Muscle layer of duodenum (tissue), 2 donors: ENCODE measurements around the gene DSPP.

Experiments
- H3K27ac ChIP-seq: one replicate; pipeline ENCODE4 v1.7.0; 2013; ENCODE audit warnings: mild to moderate bottlenecking, low read length
- H3K27me3 ChIP-seq: one replicate; pipeline ENCODE4 v1.7.0; 2013; ENCODE audit warnings: low read depth, mild to moderate bottlenecking, control low read depth, low read length
- H3K36me3 ChIP-seq, 2 donors: one replicate each; pipeline ENCODE4 v1.7.0; 2013; ENCODE audit warnings: low read length in 2 of 2, control low read depth in 1 of 2, mild to moderate bottlenecking in 1 of 2; ENCODE audit not compliant: insufficient read depth in 2 of 2, control insufficient read depth in 1 of 2
- H3K4me1 ChIP-seq, 2 donors: one replicate each; pipeline ENCODE4 v1.7.0; 2013; ENCODE audit warnings: low read length in 2 of 2, mild to moderate bottlenecking in 2 of 2, control low read depth in 1 of 2, moderate library complexity in 1 of 2; ENCODE audit not compliant: insufficient read depth in 2 of 2, control insufficient read depth in 1 of 2
- H3K4me3 ChIP-seq, 2 donors: one replicate each; pipeline ENCODE4 v1.7.0; 2013; ENCODE audit warnings: low read length in 2 of 2, low read depth in 1 of 2, mild to moderate bottlenecking in 1 of 2
- H3K9me3 ChIP-seq, 2 donors: one replicate each; pipeline ENCODE4 v1.7.0; 2013; ENCODE audit warnings: low read length in 2 of 2, control low read depth in 1 of 2, mild to moderate bottlenecking in 1 of 2; ENCODE audit not compliant: control insufficient read depth in 1 of 2
- donor health status: healthy.

The DSPP gene

GRCh38 chr4:87632469-87632868, 24.1 kb downstream of the DSPP start:
- Histone ChIP-seq H3K9me3 (no peaks in the 10 kb centered on the region), H3K27me3 (no peaks in the 10 kb centered on the region), H3K4me1 (no peaks in the 10 kb centered on the region), H3K36me3 (no peaks in the 10 kb centered on the region), H3K27ac (no peak overlapping the region), H3K4me3 (no peak overlapping the region)

- H3K27me3 ChIP-seq = no peaks in the 10 kb centered on the region
- no peaks in the 10 kb centered on the region for H3K4me1 ChIP-seq
- H3K9me3 ChIP-seq = no peaks in the 10 kb centered on the region
- H3K4me3 ChIP-seq = no peak overlapping the region
- no peak overlapping the region for H3K27ac ChIP-seq
- H3K36me3 ChIP-seq = no peaks in the 10 kb centered on the region
Measured at GRCh38 chr4:87633243-87633642, 24.9 kb downstream of the DSPP start.

GRCh38 chr4:87644286-87644685, 36.0 kb downstream of the DSPP start:
- H3K27me3 ChIP-seq = no peaks in the 10 kb centered on the region
- H3K9me3 ChIP-seq = peaks cover 0 to 1% of the 10 kb centered on the region in 2 donors
- H3K36me3 ChIP-seq = no peaks in the 10 kb centered on the region
- H3K27ac ChIP-seq = no peak overlapping the region
- H3K4me1 ChIP-seq = no peaks in the 10 kb centered on the region
- H3K4me3 ChIP-seq = no peak overlapping the region

GRCh38 chr4:87649980-87650379, 41.7 kb downstream of the DSPP start, which contains the start of gene DMP1:
Gene DMP1, plus strand, starts transcription at chr4:87650280. Its CDS starts 6,213 bp downstream, at chr4:87656493.
- no peaks in the 10 kb centered on the region for H3K27me3 ChIP-seq
- H3K4me1 ChIP-seq = no peaks in the 10 kb centered on the region
- H3K27ac ChIP-seq = no peak within 1 kb of the TSS
- H3K36me3 ChIP-seq = no peaks in the 10 kb centered on the region
- no peaks in the 10 kb centered on the region for H3K9me3 ChIP-seq
- no peak within 1 kb of the TSS for H3K4me3 ChIP-seq

- Histone ChIP-seq H3K4me3 (no peak overlapping the region), H3K4me1 (no peaks in the 10 kb centered on the region), H3K36me3 (no peaks in the 10 kb centered on the region), H3K9me3 (no peaks in the 10 kb centered on the region), H3K27me3 (no peaks in the 10 kb centered on the region), H3K27ac (no peak overlapping the region)
Measured at GRCh38 chr4:87650938-87651337, 42.6 kb downstream of the DSPP start.

GRCh38 chr4:87651941-87652340, 43.6 kb downstream of the DSPP start:
- H3K4me3 ChIP-seq = no peak overlapping the region
- H3K27ac ChIP-seq = no peak overlapping the region
- no peaks in the 10 kb centered on the region for H3K36me3 ChIP-seq
- H3K27me3 ChIP-seq = no peaks in the 10 kb centered on the region
- no peaks in the 10 kb centered on the region for H3K9me3 ChIP-seq
- no peaks in the 10 kb centered on the region for H3K4me1 ChIP-seq

- peaks cover 0 to 1% of the 10 kb centered on the region in 2 donors for H3K4me1 ChIP-seq
- no peaks in the 10 kb centered on the region for H3K9me3 ChIP-seq
- H3K27me3 ChIP-seq = no peaks in the 10 kb centered on the region
- H3K36me3 ChIP-seq = no peaks in the 10 kb centered on the region
- no peak overlapping the region for H3K4me3 ChIP-seq
- no peak overlapping the region for H3K27ac ChIP-seq
Measured at GRCh38 chr4:87654487-87655044, 46.2 kb downstream of the DSPP start.

- Histone ChIP-seq H3K4me1 (peaks cover 0 to 6% of the 10 kb centered on the region in 2 donors), H3K9me3 (no peaks in the 10 kb centered on the region), H3K27me3 (no peaks in the 10 kb centered on the region), H3K36me3 (no peaks in the 10 kb centered on the region), H3K4me3 (no peak overlapping the region), H3K27ac (no peak overlapping the region)
Measured at GRCh38 chr4:87657525-87657924, 49.2 kb downstream of the DSPP start.

- Histone ChIP-seq H3K4me1 (peaks cover 0 to 6% of the 10 kb centered on the region in 2 donors), H3K36me3 (no peaks in the 10 kb centered on the region), H3K27me3 (no peaks in the 10 kb centered on the region), H3K4me3 (no peak overlapping the region), H3K27ac (no peak overlapping the region), H3K9me3 (no peaks in the 10 kb centered on the region)
Measured at GRCh38 chr4:87659247-87659931, 51.1 kb downstream of the DSPP start.

- H3K9me3 ChIP-seq = no peaks in the 10 kb centered on the region
- H3K4me3 ChIP-seq = no peak overlapping the region
- no peak overlapping the region for H3K27ac ChIP-seq
- H3K27me3 ChIP-seq = no peaks in the 10 kb centered on the region
- H3K36me3 ChIP-seq = no peaks in the 10 kb centered on the region
- peaks cover 0 to 6% of the 10 kb centered on the region in 2 donors for H3K4me1 ChIP-seq
Measured at GRCh38 chr4:87662871-87663270, 54.5 kb downstream of the DSPP start.
